Stimulated activated CD4-positive, alpha-beta T cell treated with anti-CD3 and anti-CD28 coated beads, Interleukin-4, amount 100 ng/mL, for 4 hours (primary cell): Measurements from ENCODE around the gene PSMB7.

ENCODE experiments used
- DNase-seq, 2 experiments: peaks; one replicate each; pipeline ENCODE4 v3.0.0-alpha.2; 2020

The PSMB7 gene

GRCh38 chr9:124343533-124344290, 71.5 kb downstream of the PSMB7 start:
- DNase-seq, result no peak

- no peak for DNase-seq
These were observed 72.3 kb downstream of the PSMB7 start for GRCh38 chr9:124342776-124343485.

GRCh38 chr9:124342402-124342775, 72.9 kb downstream of the PSMB7 start:
- DNase-seq, result no peak

DNA sequence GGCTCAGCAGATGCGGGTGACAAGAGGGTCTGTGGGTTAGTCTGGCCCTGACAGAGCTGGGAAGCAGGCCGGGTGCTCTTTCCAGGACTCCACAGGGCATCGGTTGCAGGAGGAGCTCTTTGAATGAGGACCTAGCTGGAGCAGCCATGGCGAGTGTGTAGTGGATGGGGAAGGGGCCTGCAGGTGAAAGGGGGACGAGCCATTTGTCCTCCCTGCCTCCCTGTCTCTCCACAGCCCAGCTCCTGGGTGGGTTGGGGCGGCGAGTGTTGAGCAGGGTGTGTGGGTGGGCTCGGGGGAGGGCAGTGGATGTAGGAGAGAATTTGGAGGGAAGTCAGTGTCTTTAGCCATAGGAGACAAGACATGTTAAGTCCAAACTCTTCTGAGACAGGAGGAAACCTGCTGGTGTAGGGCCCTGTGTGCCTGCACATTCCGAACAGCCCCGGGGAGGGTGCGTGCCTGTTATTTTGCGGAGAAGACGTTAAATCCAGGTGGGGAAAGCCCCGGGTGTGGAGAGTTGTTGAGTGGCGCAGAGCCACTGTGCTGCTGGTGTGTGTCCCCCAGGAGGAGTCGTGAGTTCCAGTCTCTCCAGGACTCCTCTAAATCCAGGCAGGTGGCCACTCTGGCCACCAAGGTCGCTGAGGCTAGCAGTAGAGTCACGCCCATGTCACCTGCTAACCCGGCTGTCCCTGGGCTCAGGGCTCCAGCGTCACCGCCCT, 73.6 kb downstream of the PSMB7 start:
- DNase-seq, result no peak

- DNase-seq, result no peak
These were observed 74.8 kb downstream of the PSMB7 start for GRCh38 chr9:124340219-124341069.

GRCh38 chr9:124339603-124340146, 75.6 kb downstream of the PSMB7 start:
- no peak for DNase-seq

DNA sequence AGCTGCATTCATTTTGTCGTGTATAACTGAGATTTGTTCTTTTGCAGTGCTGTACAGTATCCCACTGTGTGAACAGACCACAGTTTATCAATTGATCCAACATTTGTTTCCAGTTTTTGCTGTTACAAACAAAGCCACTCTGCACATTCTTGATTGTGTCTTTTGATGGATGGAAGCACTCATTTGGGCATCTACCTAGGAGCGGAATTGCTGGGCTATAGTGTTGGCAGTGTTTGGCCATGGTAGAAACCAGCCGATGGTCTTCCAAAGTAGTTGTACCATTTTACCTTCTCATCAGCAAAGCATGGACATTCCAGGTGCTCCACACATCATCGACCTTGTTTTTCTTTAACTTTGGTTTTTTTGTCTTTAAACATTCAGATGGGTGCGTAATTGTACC, 77.7 kb downstream of the PSMB7 start:
- DNase-seq, result no peak

DNA sequence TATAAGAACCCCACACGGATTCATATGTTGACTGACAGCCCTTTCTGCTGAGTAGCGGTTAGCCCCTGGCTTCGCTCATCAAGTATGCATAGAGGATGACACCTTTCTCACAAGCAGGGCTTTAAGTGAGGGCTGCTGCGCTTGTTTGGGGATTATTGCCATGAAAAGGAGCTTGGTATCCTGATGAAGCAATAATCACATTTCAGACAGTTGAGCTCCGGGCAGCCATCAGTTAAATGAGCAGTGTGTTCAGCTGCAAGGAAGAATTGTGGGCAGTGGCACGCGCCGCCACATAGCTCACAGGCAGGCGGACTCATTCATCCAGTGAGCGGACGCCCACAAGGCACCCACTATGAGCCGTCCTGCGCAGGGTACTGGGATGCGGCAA, 79.9 kb downstream of the PSMB7 start:
- DNase-seq, result no peak

DNA sequence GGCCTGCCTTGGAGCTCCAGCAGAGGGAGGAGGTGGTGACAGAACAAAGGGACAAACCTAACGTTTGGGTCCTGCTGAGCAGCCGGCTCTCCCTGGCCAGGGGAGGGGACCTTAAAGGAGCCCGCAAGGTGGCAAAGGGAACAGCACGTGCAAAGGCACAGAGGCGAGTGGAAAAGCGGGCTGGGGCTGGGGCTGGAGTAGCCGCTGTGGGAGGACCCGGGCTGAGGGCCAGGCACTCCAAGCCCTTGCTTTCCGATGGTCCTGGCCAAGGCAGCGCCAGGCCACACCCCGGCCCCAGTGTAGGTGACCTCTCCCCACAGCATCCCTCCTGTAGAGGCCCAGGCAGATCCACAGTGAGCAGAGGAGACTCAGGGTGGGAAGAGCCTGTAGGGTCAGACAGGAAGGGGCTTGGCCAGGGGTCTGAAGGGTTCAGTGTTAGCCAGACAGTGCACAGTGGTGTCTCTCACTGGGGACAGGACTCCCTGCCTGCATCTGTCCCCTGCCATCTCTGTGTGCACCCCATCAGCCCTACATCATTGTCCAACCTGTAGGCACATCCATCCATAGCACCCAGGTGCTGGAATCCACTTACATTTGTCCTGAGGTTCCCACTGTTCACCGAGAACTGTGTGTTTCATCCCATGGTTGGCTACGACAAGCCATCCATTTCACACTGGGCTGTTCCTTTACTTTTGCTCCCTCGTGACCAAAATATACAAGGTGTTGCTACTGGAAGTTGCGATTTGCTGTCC, 80.5 kb downstream of the PSMB7 start:
- DNase-seq, result no peak

- no peak for DNase-seq
These were observed 82.1 kb downstream of the PSMB7 start for GRCh38 chr9:124333203-124333579.

- DNase-seq, result no peak
These were observed 82.7 kb downstream of the PSMB7 start for GRCh38 chr9:124332361-124333202.

- no peak for DNase-seq
These were observed 83.7 kb downstream of the PSMB7 start for GRCh38 chr9:124331580-124331979.

GRCh38 chr9:124330011-124330697, 85.1 kb downstream of the PSMB7 start:
- DNase-seq, result no peak

- no peak for DNase-seq
These were observed 85.9 kb downstream of the PSMB7 start for GRCh38 chr9:124329206-124329792.

- DNase-seq, result no peak
These were observed 87.0 kb downstream of the PSMB7 start for GRCh38 chr9:124328285-124328684.

- DNase-seq, result no peak
These were observed 87.8 kb downstream of the PSMB7 start for GRCh38 chr9:124327491-124327890.

GRCh38 chr9:124326378-124326777, 88.9 kb downstream of the PSMB7 start:
- no peak for DNase-seq

DNA sequence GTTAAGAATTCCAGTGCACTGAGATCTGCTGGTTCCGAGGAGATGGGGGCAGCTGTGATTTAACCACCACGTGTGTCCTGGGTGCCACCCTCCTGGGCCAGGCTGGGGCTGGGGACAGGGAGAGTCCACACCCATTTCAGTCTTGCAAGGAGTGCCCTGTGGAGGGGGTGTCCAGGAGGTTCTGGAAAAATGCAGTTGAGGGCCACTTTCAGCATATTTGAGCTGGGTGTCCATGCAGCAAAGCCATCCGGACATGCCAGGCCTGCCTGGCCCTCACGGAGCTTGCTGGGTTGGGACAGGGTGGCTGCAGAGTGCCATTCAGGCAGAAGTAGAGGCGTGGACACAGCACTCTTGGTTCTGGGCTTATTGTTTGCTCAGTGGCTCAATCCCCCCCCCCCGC, 89.4 kb downstream of the PSMB7 start:
- DNase-seq, result no peak

GRCh38 chr9:124323904-124324303, 91.3 kb downstream of the PSMB7 start:
- DNase-seq, result no peak
